Omental fat pad (tissue), 4 donors: ENCODE data around the gene TRIM24. TPM values are rescaled to one million over a fixed set of nuclear protein-coding genes. Genes with fewer than 3 reads are reported as not detected.

Experiments used
- ATAC-seq: fragments of 150-250 bp; one replicate; pipeline ENCODE4 v1.9.1; 2016; ENCODE audit warnings: mild to moderate bottlenecking, moderate library complexity; ENCODE audit not compliant: low FRiP score
- DNase-seq: peaks from one replicate; pipeline ENCODE4 v3.0.0-alpha.2; 2019; ENCODE audit warnings: low spot score
- total RNA-seq, 4 donors: library from RNA; depleted of rRNA; stranded (reverse); fragments of >200 nt; gene quantifications; one replicate each; pipeline ENCODE4 v1.1.0, GENCODE V29; 2016
- TF ChIP-seq, protein P1 (sequence below), 3 donors: fragments of 450-650 bp; IDR thresholded peaks; one replicate each; pipeline ENCODE4 v1.5.1; 2016 to 2017; ENCODE audit warnings: antibody characterized with exemption in 3 of 3, mild to moderate bottlenecking in 3 of 3, moderate library complexity in 2 of 3

Gene TRIM24
- total RNA-seq, 4 donors from 2014 or later = 9.2 to 20.6 (median 11.4) TPM

DNA sequence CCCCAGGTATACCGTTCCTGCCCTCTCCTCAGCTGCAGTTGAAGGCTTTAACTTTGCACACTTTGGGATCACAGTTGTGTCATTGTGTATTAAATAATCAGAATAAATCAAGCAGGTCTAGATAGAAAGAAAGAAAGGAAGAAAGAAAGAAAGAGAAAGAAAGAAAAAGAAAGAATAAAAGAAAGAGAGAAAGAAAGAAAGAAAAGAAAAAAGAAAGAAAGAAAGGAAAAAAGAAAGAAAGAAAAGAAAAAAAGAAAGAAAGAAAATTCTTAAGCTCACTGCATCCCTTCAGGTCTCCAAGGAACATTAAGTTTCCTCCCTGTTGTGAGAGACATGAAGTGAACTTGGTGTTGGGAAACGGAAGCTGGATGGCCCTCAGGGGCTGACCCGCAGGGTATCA lies 17.2 kb upstream of the TRIM24 start:
- ATAC-seq (no peak), DNase-seq (no peak)
- TF ChIP-seq, protein P1, sequence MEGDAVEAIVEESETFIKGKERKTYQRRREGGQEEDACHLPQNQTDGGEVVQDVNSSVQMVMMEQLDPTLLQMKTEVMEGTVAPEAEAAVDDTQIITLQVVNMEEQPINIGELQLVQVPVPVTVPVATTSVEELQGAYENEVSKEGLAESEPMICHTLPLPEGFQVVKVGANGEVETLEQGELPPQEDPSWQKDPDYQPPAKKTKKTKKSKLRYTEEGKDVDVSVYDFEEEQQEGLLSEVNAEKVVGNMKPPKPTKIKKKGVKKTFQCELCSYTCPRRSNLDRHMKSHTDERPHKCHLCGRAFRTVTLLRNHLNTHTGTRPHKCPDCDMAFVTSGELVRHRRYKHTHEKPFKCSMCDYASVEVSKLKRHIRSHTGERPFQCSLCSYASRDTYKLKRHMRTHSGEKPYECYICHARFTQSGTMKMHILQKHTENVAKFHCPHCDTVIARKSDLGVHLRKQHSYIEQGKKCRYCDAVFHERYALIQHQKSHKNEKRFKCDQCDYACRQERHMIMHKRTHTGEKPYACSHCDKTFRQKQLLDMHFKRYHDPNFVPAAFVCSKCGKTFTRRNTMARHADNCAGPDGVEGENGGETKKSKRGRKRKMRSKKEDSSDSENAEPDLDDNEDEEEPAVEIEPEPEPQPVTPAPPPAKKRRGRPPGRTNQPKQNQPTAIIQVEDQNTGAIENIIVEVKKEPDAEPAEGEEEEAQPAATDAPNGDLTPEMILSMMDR (IDR thresholded peaks at IDR 0.05) = no peak

DNA sequence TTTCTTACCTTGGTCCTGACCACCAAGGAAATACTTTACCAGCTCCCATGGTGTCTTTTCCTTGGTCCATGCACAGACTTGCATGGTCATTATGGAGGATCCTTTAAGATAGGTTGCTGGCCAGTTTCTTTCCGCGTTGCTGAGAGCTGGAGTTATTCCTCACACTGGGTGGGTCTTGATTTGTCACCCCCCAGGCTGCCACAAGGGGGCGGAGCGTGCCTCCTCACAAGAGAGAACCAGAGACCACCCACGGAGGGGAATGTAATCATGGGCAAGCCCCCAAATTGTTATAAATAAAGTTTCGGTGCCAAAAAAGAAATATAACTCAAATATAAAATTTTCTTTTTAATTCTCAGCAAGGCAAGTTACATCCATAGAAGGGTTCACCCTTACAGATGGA lies 10.5 kb upstream of the TRIM24 start:
- no peak for ATAC-seq
- no peak for DNase-seq
- TF ChIP-seq, protein P1 (IDR thresholded peaks at IDR 0.05) = no peak

GRCh38 chr7:138455609-138456008 lies 4.5 kb upstream of the TRIM24 start:
- DNase-seq (no peak), ATAC-seq (no peak)
- TF ChIP-seq, protein P1 (IDR thresholded peaks at IDR 0.05) = no peak

GRCh38 chr7:138456220-138456619 lies 3.8 kb upstream of the TRIM24 start:
- DNase-seq = no peak
- no peak for ATAC-seq
- TF ChIP-seq, protein P1 (IDR thresholded peaks at IDR 0.05) = no peak

DNA sequence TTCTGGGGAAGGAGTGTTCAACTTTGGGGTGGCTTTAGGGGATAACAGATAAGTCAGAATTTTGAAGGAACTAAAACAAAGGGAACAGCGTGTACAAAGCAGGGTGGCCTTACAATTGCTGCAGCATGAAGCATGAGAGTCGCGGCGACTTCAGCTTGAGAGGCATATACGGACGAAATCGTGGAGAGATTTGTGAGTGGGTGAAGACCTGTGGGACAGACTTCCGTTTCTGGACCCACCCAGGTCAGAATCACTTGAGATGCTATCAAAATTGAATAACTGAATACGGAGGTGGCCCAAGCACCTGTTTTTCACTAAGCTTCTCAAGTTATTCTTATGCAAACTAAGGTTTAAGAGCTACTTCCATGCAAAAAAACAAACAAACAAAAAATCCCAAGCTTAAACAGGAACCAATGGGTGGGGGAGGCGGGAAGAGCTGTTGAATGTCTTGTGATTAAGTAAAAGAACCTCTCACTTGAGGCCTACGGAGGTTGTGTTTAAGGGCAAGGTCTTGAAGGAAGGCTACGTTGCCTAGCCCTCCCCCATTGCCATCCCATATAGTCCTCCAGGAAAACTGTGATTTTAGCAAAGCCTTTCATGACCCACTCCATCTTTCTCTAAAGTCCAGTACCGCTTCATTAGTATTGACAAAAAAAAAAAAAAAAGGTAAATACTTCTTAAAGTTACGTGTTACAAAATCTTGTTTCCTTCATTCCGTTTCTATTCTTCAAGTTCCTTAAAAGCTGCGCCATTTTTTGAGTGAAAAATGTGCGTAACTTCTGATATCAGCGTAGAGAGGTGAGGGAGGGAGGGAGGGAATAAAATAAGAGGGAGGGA lies 1.3 kb upstream of the TRIM24 start:
- ATAC-seq = no peak
- TF ChIP-seq, protein P1 (IDR thresholded peaks at IDR 0.05) = no peak
- DNase-seq = no peak

- peak; percentile 85 for DNase-seq
- peak; percentile 99 for ATAC-seq
- TF ChIP-seq, protein P1 (IDR thresholded peaks at IDR 0.05) = no peak
These were observed 465 bp upstream of the TRIM24 start for GRCh38 chr7:138459413-138460175.
